Muscle layer of colon (tissue), 2 donors: ENCODE data around the gene RAB6D.
"Not testable (repeated sequence)": the region's sequence is repeated elsewhere in the genome, so short reads cannot be mapped to it uniquely, and the experiment has no call there.

Experiments used
- H3K27ac ChIP-seq: one replicate; pipeline ENCODE4 v1.7.0; 2013; ENCODE audit warnings: low read depth, mild to moderate bottlenecking, low read length, moderate library complexity
- H3K27me3 ChIP-seq, 2 donors: one replicate each; pipeline ENCODE4 v1.7.0; 2013; ENCODE audit warnings: low read length in 2 of 2, mild to moderate bottlenecking in 2 of 2; ENCODE audit not compliant: insufficient read depth in 2 of 2, control insufficient read depth in 1 of 2
- H3K36me3 ChIP-seq: one replicate; pipeline ENCODE4 v1.7.0; 2013; ENCODE audit warnings: mild to moderate bottlenecking, low read length; ENCODE audit not compliant: insufficient read depth
- H3K4me1 ChIP-seq: one replicate; pipeline ENCODE4 v1.7.0; 2013; ENCODE audit warnings: mild to moderate bottlenecking, low read length; ENCODE audit not compliant: insufficient read depth
- H3K4me3 ChIP-seq, 2 donors: one replicate each; pipeline ENCODE4 v1.7.0; 2013; ENCODE audit warnings: low read length in 2 of 2, low read depth in 1 of 2, mild to moderate bottlenecking in 1 of 2, moderate library complexity in 1 of 2
- H3K9ac ChIP-seq: one replicate; pipeline ENCODE4 v1.7.0; 2013; ENCODE audit warnings: low read length
- H3K9me3 ChIP-seq: one replicate; pipeline ENCODE4 v1.7.0; 2013; ENCODE audit warnings: mild to moderate bottlenecking, low read length
- donor health status: abdominal sarcoma.
- donor health status: Adenocarcinoma of cecum.

RAB6D gene

GRCh38 chr2:131394147-131394931, 30.4 kb upstream of the RAB6D start:
- Histone ChIP-seq H3K27ac (no peak overlapping the region), H3K4me3 (no peak overlapping the region), H3K27me3 (no peaks in the 10 kb centered on the region), H3K36me3 (no peaks in the 10 kb centered on the region), H3K9ac (no peak overlapping the region), H3K4me1 (no peaks in the 10 kb centered on the region), H3K9me3 (no peaks in the 10 kb centered on the region)

- H3K27me3 ChIP-seq, H3K27ac ChIP-seq, H3K36me3 ChIP-seq, H3K4me1 ChIP-seq, H3K9ac ChIP-seq, H3K4me3 ChIP-seq, H3K9me3 ChIP-seq: not testable (repeated sequence)
Observed at GRCh38 chr2:131391953-131392352, 28.0 kb upstream of the RAB6D start.

GRCh38 chr2:131391471-131391870, 27.5 kb upstream of the RAB6D start:
- not testable (repeated sequence) for H3K9me3 ChIP-seq, H3K36me3 ChIP-seq, H3K4me1 ChIP-seq, H3K27me3 ChIP-seq, H3K9ac ChIP-seq, H3K27ac ChIP-seq, H3K4me3 ChIP-seq

- not testable (repeated sequence) for H3K4me3 ChIP-seq, H3K27ac ChIP-seq, H3K9ac ChIP-seq, H3K27me3 ChIP-seq, H3K9me3 ChIP-seq, H3K4me1 ChIP-seq, H3K36me3 ChIP-seq
Observed at GRCh38 chr2:131390495-131391130, 26.6 kb upstream of the RAB6D start.

GRCh38 chr2:131389657-131390056, 25.7 kb upstream of the RAB6D start:
- Histone ChIP-seq H3K9me3 (no peaks in the 10 kb centered on the region), H3K27me3 (no peaks in the 10 kb centered on the region), H3K36me3 (no peaks in the 10 kb centered on the region), H3K27ac (no peak overlapping the region), H3K4me1 (no peaks in the 10 kb centered on the region), H3K4me3 (no peak overlapping the region), H3K9ac (no peak overlapping the region)

GRCh38 chr2:131388834-131389233, 24.9 kb upstream of the RAB6D start:
- H3K27me3 ChIP-seq, H3K4me3 ChIP-seq, H3K36me3 ChIP-seq, H3K27ac ChIP-seq, H3K9me3 ChIP-seq, H3K4me1 ChIP-seq, H3K9ac ChIP-seq: not testable (repeated sequence)

GRCh38 chr2:131373111-131373510, 9.1 kb upstream of the RAB6D start:
- not testable (repeated sequence) for H3K4me1 ChIP-seq, H3K4me3 ChIP-seq, H3K27ac ChIP-seq, H3K27me3 ChIP-seq, H3K9me3 ChIP-seq, H3K36me3 ChIP-seq, H3K9ac ChIP-seq

GRCh38 chr2:131369954-131370353, 6.0 kb upstream of the RAB6D start:
- H3K4me3 ChIP-seq: no peak overlapping the region
- H3K36me3 ChIP-seq: no peaks in the 10 kb centered on the region
- H3K4me1 ChIP-seq: no peaks in the 10 kb centered on the region
- no peak overlapping the region for H3K9ac ChIP-seq
- no peaks in the 10 kb centered on the region for H3K9me3 ChIP-seq
- H3K27me3 ChIP-seq: peaks cover under 1 to 21% of the 10 kb centered on the region in 2 donors
- H3K27ac ChIP-seq: no peak overlapping the region

- not testable (repeated sequence) for H3K9ac ChIP-seq, H3K36me3 ChIP-seq, H3K27ac ChIP-seq, H3K4me1 ChIP-seq, H3K9me3 ChIP-seq, H3K4me3 ChIP-seq
- peaks cover 6 to 21% of the 10 kb centered on the region in 2 donors for H3K27me3 ChIP-seq
Observed at GRCh38 chr2:131368493-131369066, 4.6 kb upstream of the RAB6D start.

- Histone ChIP-seq H3K4me1 (no peaks in the 10 kb centered on the region), H3K27me3 (peaks cover 6 to 21% of the 10 kb centered on the region in 2 donors), H3K27ac (no peak overlapping the region), H3K4me3 (no peak overlapping the region), H3K9me3 (no peaks in the 10 kb centered on the region), H3K36me3 (no peaks in the 10 kb centered on the region), H3K9ac (no peak overlapping the region)
Observed at GRCh38 chr2:131367352-131367751, 3.4 kb upstream of the RAB6D start.

GRCh38 chr2:131366643-131367042, 2.7 kb upstream of the RAB6D start:
- Histone ChIP-seq H3K36me3 (no peaks in the 10 kb centered on the region), H3K9ac (no peak overlapping the region), H3K4me3 (no peak overlapping the region), H3K4me1 (no peaks in the 10 kb centered on the region), H3K27me3 (peaks cover 6 to 21% of the 10 kb centered on the region in 2 donors), H3K27ac (no peak overlapping the region), H3K9me3 (no peaks in the 10 kb centered on the region)

GRCh38 chr2:131365452-131365851, 1.5 kb upstream of the RAB6D start:
- Histone ChIP-seq H3K9ac (no peak overlapping the region), H3K36me3 (no peaks in the 10 kb centered on the region), H3K9me3 (no peaks in the 10 kb centered on the region), H3K27me3 (peaks cover 6 to 21% of the 10 kb centered on the region in 2 donors), H3K27ac (no peak overlapping the region), H3K4me3 (no peak overlapping the region), H3K4me1 (no peaks in the 10 kb centered on the region)
